NCI-H345 treated with DMSO at 0.1 percent for 48 hours (cell line): ENCODE data around the gene RAD21L1.
A peak's percentile ranks its signal among the peaks of the same experiment; 100 is the strongest.
"Not testable (repeated sequence)": the region's sequence is repeated elsewhere in the genome, so short reads cannot be mapped to it uniquely, and the experiment has no call there.

Source experiments
- DNase-seq: peaks from one replicate; lab custom pipeline; 2025; ENCODE audit not compliant: unreplicated experiment; lab: John Stamatoyannopoulos, UW

The RAD21L1 gene

DNA sequence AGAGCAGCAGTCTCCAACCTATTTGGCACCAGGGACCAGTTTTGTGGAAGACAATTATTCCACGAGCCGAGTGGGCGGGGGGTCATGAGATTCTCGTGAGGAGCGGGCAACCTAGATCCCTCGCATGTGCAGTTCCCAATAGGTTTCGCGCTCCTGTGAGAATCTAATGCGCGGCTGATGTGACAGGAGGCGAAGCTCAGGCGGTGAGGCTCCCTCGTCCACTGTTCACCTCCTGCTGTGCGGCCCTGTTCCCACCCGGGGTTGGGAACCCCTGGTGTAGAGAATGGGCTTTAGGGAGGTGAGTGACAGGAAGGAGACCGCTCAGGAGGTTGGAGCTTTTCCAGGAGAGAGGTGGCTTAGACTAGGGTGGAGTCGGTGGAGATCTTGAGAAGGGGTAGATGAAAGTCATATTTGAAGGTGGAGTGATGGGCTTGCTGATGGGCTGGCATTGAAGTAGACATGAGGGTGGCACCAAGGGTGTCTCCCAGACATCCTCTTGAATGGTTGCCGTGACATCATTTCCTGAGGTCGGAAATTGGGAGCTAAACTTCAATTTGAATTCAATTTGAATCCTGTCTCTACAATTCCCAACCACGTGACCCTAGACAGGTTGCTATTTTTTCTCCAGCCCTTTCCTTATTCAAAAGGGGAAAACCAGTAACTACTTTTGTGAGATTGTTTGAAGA lies 1.5 kb upstream of the RAD21L1 start:
- DNase-seq, result no peak

DNA sequence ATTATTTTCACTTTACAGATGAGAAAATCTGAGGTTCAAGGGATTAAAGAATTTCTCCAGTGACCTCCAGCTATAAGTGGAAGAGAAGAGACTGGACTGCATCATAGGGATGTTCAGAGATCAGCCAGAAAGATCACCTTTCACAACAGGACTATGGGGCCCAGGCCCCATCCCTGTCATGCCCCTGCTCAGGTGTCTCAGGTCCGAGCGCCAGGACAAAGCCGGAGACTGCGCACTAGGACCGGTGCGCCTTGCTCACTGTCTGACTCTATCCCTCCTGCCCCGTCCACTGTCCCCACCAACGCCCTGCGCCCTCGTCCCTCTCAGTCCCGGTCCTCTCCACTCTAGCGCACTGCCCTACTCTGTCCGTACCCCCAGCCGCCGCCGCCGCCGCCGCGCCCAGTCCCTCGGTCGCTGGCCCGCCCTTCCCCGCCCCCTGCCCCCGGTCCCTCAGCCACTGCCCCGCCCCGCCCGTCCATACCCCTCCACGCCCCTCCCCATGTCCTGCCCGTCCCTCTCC lies 521 bp upstream of the RAD21L1 start:
- peak; percentile 64 for DNase-seq

DNA sequence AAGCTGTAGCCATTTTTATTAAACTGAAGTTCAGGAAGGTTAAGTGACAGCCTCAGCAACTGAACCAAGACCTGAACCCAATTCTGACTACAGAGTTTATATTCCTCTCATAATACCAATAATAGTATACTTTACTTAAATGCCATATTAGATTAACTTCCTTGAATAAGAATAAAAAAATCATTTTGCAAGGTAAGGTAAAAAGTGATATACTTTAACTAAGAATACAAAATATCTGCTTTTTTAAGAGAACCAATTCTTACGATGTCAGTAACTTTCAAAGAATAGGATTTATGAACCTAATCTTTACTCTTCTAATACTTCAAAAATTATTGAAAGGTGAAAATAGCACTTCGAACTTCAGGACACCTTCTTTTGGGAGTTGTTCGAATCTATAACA lies 3.7 kb downstream of the RAD21L1 start:
- no peak for DNase-seq

DNA sequence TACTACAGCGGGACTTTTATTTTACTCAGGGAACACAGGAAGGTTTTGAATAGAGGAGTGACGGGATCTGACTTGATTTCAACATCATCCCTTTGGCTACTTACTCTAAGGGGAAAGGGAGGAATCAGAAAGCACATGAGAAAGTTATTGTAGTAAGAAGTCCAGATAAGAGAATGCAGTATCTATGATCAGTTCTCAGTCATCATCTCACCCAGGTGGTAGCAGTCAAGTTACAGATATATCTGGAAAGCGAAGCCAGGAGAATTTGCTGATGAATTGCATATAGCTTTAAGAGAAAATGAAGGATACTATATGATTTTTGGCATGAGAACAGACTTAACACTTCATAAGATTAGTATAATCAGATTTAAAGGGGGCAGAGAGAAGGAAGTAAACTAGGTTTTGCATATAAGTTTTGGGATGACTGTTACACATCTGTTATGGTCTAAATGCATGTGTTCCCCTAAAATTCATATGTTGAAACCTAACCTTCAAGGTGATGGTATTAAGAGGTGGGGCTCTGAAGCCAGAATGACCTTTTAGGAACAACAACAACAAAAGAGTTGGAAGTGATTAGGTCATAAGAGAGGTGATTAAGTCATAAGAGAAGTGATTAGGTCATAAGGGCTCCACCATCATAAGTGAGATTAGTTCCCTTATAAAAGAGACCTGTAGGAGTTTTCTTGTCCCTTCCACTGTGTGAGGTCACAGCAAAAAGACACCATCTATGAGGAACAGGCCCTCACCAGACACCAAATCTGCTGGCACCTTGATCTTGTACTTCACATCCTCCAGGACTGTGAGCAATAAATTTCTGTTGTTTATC lies 6.7 kb downstream of the RAD21L1 start:
- DNase-seq, result no peak

DNA sequence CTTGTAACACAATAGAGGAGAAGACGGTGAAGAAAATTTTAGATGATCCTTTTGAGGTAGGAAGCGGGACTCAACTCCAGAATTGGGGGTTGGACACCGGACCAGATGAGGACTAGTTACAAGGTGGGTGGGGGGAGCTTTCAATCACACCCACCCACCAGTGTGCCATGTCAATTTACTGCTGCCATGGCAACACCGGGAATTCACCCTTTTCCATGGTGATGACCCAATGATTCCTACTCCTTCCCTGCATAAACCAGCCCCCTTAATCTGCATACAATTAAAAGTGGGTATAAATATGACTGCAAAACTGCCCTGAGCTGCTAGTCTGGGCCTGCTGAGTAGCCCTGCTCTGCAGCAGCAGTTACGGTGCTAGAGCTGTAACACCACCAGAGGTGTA lies 14.7 kb downstream of the RAD21L1 start:
- DNase-seq, result no peak

DNA sequence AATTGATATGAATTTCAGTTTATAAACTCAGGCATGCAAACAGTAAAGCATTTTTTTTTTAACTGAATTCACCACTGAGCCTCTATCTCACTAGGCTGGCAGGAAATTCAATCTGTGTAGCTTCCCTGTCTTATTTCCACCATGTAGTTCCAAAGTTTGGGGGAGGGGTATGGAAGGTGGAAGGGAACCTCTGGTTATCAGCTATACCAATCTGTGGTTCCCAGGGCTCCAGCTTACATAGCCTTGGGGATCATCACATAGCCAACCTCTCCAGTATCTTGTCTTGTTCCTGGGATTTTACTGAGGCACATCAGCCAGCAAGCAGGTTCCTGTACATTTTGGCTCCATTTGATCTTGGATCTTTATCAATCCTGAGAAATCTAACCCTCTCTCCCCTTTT lies 15.6 kb downstream of the RAD21L1 start:
- no peak for DNase-seq

DNA sequence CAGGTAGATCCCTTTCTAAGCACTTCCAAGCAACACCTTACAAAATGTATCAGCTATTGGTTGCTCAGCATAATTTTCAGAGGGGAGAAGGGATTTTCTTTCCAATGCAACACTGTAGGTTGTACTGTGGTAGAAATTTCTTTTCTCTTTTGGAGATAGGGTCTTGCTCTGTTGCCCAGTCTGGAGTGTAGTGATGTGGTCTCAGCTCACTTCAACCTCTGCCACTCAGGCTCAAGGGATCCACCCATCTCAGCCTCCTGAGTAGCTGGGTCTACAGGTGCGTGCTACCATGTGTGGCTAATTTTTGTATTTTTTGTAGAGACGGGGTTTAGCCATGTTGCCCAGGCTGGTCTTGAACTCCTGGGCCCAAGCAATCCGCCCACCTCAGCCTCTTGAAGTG lies 16.3 kb downstream of the RAD21L1 start:
- no peak for DNase-seq

DNA sequence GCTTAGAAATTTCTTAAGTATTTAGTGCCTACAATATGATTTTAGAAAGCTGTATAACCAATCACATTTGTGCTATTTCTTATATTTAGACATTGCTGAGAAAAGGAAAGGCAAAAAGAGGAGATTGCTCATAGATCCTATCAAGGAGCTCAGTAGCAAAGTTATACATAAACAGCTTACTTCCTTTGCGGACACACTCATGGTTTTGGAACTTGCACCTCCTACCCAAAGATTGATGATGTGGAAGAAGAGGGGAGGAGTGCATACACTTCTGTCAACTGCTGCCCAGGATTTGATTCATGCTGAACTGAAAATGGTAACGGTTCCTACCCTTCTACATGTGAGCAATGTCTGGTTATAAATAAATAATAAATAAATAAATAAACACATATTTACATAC lies 16.7 kb downstream of the RAD21L1 start:
- DNase-seq, result no peak

DNA sequence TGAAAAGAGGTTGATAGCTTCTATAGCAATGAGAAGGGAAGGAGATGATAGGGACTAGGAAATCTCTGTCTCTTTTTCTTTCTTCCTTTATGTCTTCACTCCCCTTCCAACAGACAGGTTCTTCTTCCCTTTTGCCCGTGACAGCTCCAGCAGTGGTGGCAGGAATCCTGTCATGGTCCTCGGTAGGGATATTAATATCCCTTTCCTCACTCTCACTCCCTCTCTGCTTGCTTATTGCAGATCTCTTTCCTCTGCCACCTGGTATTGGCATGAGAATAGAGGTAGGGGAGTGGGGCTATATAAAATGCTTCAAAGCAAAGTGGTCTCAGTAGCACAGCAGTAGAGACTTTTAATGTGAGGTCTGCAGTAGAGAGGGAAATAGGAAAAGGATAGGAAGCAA lies 19.7 kb downstream of the RAD21L1 start:
- no peak for DNase-seq

DNA sequence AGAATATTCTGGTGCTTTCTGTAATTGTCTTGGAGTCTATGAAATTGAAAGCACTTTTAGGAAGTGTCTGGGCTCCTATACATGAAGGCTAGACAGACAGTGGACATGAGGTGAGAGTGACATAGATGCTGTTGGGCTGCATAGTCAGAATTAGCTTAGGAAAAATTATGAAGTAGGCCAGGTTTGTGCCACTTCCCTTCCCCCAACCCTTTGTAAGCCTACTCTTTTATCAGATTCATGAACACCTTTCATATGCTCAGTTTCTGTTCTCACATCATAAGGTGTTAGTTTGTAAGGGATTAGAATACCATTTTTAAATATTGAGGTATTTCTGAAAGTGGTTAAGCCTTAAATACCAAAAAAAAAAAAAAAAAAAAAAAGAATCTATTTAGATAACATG lies 21.8 kb downstream of the RAD21L1 start:
- DNase-seq, result no peak

DNA sequence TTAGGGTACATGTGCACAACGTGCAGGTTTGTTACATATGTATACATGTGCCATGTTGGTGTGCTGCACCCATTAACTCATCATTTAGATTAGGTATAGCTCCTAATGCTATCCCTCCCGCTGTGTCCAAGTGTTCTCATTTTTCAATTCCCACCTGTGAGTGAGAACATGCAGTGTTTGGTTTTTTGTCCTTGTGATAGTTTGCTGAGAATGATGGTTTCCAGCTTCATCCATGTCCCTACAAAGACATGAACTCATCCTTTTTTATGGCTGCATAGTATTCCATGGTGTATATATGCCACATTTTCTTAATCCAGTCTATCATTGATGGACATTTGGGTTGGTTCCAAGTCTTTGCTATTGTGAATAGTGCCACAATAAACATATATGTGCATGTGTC lies 24.4 kb downstream of the RAD21L1 start:
- not testable (repeated sequence) for DNase-seq

DNA sequence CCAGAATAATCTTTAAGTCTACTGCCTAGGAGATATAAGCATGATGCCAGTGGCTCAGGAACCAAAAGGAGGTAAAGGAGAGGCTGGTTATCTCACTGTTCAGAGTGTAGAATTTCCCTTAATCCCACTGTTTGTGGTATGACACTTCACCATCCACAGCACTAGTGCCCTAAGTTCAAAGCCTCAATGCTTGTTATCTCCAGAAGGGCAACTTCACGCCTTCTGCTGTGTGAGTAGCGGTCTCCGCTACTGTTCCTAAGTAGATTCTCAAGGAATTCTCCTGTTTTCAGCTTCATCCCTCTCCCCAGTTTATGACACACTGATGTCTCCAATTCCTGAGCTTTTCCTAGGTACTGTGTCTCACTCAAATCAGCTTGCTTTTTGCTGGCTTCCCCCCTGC lies 26.6 kb downstream of the RAD21L1 start:
- DNase-seq, result no peak

DNA sequence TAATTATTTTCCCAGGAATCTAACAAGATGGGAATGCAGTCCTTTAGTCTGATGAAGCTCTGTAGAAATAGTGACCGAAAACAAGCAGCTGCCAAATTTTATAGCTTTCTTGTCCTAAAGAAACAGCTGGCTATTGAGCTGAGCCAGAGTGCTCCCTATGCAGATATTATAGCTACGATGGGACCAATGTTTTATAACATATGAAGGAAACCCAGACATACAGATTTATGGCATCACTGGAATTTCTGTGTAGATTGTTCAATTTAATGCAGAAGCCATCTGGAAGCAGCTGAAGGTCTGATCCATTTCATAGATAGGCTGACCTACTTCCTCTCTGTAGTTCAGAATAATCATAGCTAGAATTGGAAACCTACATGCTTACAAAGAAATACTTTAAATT lies 28.4 kb downstream of the RAD21L1 start:
- DNase-seq, result no peak

DNA sequence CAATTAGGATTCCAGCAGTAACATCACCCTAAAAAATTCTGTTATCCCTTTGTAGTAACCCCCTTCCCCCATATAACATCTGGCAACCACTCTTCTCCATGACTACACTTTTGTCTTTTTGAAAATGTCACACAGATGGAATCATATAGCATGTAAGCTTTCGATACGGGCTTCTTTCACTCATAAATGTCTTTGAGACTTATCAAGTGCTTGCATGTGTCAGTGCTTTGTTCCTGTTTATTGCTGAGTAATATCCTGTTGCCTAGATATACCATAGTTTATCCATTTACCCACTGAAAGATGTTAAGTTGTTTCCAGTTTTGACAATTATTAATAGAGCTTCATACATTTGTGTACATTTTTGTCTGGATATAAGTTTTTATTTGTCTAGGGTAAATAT lies 29.8 kb downstream of the RAD21L1 start:
- no peak for DNase-seq

DNA sequence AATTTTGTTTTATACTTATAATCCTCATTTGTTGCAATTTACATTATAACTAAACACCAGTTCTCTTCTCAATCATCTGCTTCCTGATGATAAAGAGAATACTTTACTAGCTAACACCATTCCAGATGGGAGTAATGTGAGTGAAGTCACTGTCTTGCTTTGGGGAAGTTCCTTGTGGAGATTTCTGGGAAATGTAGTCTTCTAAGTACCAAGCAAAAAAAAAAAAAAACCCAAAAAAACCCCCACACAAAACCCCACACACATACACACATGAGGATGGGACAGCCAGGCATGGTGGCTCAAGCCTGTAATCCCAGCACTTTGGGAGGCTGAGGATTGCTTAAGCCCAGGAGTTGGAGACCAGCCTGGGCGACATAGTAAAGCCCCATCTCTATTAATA lies 38.0 kb downstream of the RAD21L1 start:
- no peak for DNase-seq

DNA sequence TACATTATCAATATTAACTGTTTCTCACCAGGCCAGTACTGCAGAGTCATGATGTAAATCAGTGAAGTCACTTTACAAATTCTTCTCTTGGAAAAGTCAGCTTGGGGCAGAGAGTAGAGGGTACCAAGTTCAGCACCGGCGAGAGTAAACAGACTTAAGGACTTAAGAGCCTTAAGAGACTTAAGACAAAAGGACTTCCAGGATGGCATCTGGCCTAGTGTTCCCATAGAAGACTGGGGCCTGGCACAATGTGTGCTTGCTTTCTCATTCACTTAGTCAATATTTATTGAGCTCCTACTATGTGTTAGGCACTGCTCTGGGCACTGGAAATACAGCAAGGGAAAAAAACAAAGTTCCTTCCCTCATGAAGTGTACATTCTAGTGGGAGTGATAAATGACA lies 38.9 kb downstream of the RAD21L1 start:
- DNase-seq, result no peak

DNA sequence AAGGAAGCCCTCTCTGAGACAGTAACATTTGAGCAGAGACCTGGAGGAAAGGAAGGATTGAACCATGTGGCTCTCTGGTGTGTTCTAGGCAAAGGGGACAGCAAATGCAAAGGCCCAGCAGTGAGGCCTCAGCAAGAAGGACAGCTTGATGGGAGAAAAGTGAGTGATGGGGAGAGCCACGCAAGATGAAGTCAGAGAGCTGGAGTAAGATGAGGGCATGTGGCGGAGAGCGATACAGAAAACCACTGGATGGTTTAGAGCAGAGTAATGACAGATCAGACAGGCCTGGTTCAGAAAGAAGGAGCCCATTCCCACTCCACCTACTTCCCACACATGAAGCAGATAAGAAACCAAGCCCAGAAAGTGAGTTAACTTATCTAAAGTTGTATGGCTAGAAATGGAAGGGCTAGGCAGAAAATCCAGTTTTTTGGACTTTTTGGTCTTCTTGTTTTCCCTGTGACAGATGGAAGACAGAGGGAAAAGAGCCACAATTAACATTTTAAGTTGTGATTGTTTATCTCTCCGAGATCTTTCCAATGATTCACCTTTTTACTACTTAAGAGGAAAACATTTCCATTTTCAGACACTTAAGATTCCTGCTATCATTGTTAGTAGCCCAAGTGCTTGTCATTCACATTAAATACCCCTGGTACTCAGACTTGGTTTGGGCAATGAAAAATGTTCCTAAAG lies 39.5 kb downstream of the RAD21L1 start:
- no peak for DNase-seq

DNA sequence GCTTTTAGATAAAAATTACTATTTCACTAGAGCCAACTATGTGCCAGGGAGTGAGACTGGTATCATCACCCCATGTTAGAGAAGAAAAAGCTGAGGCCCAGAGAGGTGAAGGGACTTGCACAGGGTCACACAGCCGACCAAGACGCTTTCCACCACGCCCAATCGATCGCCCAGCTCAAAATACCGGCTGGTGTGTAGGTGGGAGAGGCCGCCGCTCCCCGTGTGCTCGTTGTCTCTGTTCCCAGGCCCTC lies 40.0 kb downstream of the RAD21L1 start:
- DNase-seq, result no peak

DNA sequence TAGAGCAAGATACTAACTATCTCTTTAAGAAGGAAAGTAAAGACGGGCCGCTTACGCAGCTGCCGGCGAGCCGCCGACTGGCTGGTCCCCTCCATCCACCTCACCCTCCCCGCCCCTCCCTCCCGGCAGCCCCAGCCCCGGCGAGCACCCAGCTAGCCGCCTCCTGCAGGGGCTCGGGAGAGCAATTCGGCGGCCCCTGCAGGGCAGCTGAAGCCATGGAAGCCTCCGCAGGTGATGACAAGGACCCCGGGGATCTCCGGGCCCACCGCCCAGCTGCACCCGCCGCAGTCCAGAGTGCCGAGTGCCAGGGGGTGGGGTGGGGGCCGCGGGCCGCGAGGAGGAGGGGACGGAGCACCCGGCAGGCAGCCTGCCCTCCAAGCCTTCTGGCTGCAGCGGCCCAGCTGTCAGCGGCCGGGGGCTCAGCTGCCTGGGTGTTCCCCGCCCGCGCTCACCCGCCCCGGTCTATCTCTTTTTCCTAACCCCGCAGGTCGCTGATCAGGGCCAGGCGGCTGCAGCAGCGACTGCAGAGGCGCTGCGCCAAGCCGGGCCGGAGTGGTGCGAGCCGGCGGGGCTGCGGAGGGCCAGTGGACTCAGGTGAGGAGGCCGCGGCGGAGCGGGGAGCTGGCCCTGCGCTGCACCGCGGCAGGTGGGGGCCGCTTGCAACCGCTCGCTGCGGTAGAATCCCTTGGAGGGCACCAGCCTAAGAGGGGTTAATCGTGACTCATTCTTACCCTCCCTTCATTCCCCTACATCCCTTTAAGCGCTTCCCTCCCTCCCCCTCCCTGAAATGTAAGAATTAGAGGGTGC lies 40.5 kb downstream of the RAD21L1 start, which contains the start of gene SNPH:
TSS of gene SNPH (plus strand) at position 128 of the 807 bp plus-strand sequence. CDS start 29,946 bp downstream, outside the sequence.
- DNase-seq, result peak; percentile 41

DNA sequence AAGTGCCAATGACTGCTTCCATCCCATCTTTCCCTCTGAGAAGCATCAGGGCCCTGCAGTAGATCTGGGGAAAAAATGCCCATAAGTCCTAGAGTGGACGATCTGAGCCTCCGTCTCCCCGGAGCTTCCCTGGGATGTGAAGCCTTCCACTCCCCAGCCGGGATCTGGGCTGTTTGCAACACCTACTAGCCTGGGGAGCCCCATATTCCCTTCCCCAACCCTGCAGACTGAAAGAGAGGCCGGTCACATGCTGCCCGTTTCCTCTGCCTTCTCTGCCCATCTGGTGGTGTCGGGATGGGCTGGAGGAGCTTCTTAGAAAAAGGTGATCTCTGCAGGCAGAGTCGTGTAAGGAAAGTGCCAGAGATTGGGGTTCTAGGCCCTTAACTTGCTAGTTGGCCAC lies 41.3 kb downstream of the RAD21L1 start:
- no peak for DNase-seq

DNA sequence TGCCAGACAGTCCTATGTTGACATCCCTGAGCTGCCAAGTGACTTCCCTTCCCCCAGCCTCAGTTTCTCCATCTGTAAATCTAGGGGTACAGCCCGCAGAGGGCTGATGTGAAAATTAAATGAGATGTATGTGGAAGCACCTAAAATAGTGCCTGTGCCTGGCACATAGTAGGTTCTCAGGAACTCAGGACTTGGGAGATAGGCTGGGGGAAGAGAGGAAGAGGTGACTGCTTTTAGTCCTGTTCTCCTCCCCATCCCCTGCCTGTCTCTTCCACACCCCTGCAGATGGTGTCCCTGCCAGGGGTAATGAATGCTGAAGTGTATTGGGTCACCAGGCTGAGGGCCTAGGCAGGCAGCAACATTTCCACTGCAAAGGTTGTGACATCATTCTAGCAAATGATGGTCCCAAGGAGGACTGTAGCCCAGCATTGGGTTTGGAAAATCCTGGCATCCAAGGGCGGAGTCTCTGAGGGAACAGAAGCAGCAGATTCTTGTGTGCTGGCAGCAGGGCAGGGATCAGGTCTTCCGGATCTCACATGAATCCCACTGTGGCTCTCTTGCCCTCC lies 42.0 kb downstream of the RAD21L1 start:
- no peak for DNase-seq
